ENCODE data around the gene ERC1. TPM values are rescaled to one million over a fixed set of nuclear protein-coding genes. Genes with fewer than 3 reads are reported as not detected.

Gene ERC1
- total RNA-seq: 28.7 and 35.3 TPM in 2 replicates

GRCh38 chr12:990661-991349, at the start of gene ERC1:
ERC1 (plus strand) TSS chr12:991223; CDS start chr12:1027904, 36,681 bp downstream.

GRCh38 chr12:949453-950191, 41.4 kb upstream of the ERC1 start, which contains the start of gene RAD52:
RAD52 (minus strand) TSS chr12:949694; CDS start chr12:933058, 16,636 bp downstream.

Other genes with a start within 250 kb of the ERC1 start
- 90.6 and 104 TPM in 2 replicates for gene WNK1, start 238.6 kb upstream of the ERC1 start, total RNA-seq
- gene RAD52, start 41.5 kb upstream of the ERC1 start, total RNA-seq: 12.0 and 12.8 TPM in 2 replicates

Data from aortic smooth muscle cell (primary cell).